A549 (cell line): ENCODE results near the gene ADRB1.

Source experiments
- CEBPB ChIP-seq, 2 experiments: fragments of >200 bp in 1 of 2; sonication (Bioruptor Twin) in 1 of 2; formaldehyde crosslinking in 1 of 2; IDR thresholded peaks; 2 replicates each; pipeline ENCODE4 v1.6.1; 2012 to 2016
- CTCF ChIP-seq: fragments of >200 bp; sonication (Bioruptor Twin); formaldehyde crosslinking; IDR thresholded peaks from 3 replicates; pipeline ENCODE4 v1.5.1; 2016
- ESRRA ChIP-seq: fragments of 150-350 bp; IDR thresholded peaks from 2 replicates; pipeline ENCODE4 v1.6.1; 2014; ENCODE audit warnings: mild to moderate bottlenecking, low read length, borderline replicate concordance
- JUN ChIP-seq, 2 experiments: fragments of >200 bp; sonication (Bioruptor Twin); formaldehyde crosslinking; IDR thresholded peaks; 2 replicates in 1 of 2; 3 replicates in 1 of 2; pipeline ENCODE4 v1.6.1; 2016 to 2017
- MAFK ChIP-seq: fragments of 450-650 bp; IDR thresholded peaks from 2 replicates; pipeline ENCODE4 v1.6.1; 2014; ENCODE audit not compliant: partially characterized antibody
- POLR2A ChIP-seq: IDR thresholded peaks from 2 replicates; pipeline ENCODE4 v1.6.1; 2012; ENCODE audit warnings: mild to moderate bottlenecking, low read length

DNA sequence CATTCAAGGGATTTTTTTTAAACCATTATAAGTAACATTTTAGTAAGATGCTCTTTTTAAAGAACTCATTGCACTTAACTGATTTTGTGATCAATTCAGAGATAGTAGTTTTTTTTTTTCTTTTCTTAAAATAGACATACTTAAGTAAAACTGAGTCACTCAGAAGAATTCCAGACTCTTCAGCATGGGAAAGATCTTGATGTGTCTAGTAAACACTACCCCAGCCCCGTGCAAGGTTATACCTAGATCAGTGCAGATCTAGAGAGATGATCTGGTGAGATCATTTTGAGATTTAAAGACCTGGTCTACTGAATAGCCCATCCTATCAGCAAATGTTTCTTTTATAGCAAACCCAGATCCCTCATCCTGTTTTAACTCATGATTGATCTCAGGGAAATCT is 8.6 kb downstream of the ADRB1 start:
- no peak for TF ChIP-seq JUN (IDR thresholded peaks at IDR 0.05)
- no peak for TF ChIP-seq CTCF
- TF ChIP-seq MAFK = no peak
- TF ChIP-seq CEBPB (IDR thresholded peaks at IDR 0.05) = no peak
- TF ChIP-seq POLR2A = no peak
- no peak for TF ChIP-seq ESRRA
